D721Med (cell line): ENCODE measurements around the gene TSPEAR.
"Not testable (repeated sequence)": the region's sequence is repeated elsewhere in the genome, so short reads cannot be mapped to it uniquely, and the experiment has no call there.

Source experiments
- DNase-seq: peaks from one replicate; pipeline ENCODE4 v3.0.0; 2011; ENCODE audit warnings: low spot score; ENCODE audit not compliant: insufficient read length
- FAIRE-seq: peaks from 2 replicates; lab custom pipeline; 2011; peaks lifted over from hg19 to GRCh38; lab: Jason Lieb, UNC
- TF ChIP-seq, protein P1 (sequence below): IDR thresholded peaks from 2 replicates; pipeline ENCODE4 v1.5.1; 2012; ENCODE audit warnings: mild to moderate bottlenecking, control low read depth; ENCODE audit not compliant: insufficient read depth; ENCODE audit errors: missing control alignments

TSPEAR gene

DNA sequence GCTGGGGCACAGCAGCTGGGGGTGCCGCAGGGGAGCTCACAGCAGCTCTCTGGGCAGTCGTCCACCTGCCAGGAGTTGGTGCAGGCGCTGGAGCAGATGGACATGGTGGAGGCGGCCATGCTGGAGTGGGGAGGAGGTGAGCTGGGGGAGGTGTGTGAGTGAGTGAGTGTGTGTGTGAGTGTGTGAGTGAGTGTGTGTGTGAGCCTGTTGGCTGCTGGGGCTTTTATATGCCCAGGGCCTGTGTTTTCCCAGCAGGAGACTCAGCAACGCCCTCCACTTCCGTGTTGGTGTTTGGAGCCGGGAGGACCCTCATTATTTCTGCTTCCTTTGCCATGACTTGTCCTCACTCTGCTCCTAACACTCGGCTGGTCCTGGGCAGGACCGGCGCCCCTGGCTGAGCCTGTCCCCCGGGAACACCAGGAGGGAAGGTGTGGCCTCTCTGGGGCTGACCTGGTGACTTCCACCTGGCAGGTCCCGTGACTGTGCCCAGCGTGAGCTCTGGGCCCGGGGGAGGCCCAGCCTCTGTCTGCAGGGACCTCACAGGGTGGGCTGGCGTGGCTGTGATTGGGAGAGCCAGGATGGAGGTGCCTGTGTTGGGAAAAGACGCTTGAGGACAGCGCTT, 159.9 kb downstream of the TSPEAR start, which contains the start of gene KRTAP10-2:
TSS of gene KRTAP10-2 (minus strand) at position 166 of the 622 bp plus-strand sequence. CDS start at position 119, 47 bp downstream.
- FAIRE-seq (no peak), DNase-seq (no peak)
- TF ChIP-seq, protein P1, sequence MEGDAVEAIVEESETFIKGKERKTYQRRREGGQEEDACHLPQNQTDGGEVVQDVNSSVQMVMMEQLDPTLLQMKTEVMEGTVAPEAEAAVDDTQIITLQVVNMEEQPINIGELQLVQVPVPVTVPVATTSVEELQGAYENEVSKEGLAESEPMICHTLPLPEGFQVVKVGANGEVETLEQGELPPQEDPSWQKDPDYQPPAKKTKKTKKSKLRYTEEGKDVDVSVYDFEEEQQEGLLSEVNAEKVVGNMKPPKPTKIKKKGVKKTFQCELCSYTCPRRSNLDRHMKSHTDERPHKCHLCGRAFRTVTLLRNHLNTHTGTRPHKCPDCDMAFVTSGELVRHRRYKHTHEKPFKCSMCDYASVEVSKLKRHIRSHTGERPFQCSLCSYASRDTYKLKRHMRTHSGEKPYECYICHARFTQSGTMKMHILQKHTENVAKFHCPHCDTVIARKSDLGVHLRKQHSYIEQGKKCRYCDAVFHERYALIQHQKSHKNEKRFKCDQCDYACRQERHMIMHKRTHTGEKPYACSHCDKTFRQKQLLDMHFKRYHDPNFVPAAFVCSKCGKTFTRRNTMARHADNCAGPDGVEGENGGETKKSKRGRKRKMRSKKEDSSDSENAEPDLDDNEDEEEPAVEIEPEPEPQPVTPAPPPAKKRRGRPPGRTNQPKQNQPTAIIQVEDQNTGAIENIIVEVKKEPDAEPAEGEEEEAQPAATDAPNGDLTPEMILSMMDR: no peak

DNA sequence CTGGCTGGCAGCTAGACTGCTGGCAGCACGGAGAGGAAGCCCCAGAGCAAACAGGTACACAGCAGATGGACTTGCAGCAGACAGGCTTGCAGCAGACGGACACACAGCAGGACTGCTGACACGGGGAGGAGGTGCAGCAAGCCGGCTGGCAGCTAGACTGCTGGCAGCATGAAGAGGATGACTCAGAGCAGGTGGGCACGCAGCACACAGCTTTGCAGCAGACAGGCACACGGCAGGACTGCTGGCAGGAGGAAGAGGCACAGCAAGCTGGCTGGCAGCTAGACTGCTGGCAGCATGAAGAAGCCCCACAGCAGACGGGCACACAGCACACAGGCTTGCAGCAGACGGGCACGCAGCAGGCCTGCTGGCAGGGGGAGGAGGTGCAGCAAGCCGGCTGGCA, 160.6 kb downstream of the TSPEAR start:
- no peak for DNase-seq
- FAIRE-seq: no peak
- TF ChIP-seq, protein P1: no peak

DNA sequence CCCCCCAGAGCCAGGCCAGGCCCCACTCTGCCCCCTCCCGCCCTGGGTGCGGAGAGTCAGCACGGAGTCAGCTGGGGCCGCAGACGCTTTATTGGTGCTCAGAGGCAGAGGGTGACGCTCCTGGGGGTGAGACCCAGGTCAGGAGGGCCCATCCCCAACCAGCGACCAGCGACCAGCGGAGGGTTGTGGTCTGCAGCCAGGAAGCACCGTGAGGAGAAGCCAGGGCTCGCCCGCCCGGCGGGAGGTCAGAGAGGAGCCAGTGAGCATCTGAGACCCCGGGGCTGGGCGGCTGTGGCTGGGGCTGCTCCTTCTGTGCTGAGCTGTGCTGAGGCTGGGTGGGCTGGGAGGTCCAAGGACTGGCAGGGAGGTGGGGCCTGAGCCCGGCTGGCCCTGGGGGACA, 161.1 kb downstream of the TSPEAR start:
- DNase-seq, FAIRE-seq: not testable (repeated sequence)

DNA sequence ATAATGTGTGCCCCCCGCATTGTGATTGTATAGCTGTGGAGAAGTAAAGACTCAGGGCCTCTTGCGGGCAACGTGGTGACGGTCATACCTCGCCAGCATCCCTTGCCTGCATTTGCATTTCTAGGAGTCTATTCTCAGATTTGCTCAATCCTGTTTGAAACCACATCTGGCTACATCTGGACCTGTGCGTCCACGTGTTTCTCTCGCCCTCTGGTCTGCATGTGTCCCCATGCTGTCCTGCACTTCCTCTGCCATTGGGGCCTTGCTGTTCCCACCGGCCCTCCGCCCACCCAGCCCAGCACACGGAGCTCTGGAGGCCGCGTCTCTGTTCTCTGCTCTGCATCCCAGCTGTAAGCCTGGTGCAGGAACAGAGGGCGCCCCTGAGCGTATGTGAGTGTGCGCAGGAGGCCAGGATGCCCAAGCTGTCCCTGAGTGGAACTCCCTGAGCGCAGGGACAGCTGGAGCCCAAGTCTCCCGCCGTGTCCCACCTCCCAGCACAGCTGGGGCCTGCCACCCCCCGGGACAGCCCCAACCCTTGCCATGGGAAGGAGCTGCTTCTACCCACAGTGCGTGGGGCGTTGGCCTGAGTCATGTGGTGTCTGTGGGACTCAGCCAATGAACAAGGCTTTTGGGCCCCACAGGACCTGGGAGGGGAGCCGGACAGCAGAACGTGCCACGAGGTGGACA, 161.7 kb downstream of the TSPEAR start:
- TF ChIP-seq, protein P1: no peak
- FAIRE-seq (no peak), DNase-seq (no peak)

DNA sequence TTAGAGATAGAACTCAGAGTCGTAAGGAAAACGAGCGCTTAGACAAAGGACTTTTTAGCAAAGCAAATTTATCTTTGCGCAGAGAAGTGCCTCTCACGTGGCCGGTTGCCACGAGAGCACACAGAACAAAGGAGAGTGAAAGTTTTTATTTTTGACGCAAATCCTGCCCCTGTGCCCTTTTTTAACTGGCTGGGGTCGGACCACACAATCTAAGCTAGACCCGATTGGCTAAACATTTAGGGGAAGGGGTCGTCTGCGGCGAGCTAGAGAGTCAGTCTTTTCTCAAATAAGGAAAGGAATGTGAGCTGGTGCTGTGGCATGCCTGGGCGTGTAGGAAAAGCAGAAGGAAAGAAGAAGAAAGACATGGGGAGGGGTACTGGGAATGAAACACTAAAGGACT, 162.4 kb downstream of the TSPEAR start:
- TF ChIP-seq, protein P1: no peak
- DNase-seq: no peak
- no peak for FAIRE-seq

DNA sequence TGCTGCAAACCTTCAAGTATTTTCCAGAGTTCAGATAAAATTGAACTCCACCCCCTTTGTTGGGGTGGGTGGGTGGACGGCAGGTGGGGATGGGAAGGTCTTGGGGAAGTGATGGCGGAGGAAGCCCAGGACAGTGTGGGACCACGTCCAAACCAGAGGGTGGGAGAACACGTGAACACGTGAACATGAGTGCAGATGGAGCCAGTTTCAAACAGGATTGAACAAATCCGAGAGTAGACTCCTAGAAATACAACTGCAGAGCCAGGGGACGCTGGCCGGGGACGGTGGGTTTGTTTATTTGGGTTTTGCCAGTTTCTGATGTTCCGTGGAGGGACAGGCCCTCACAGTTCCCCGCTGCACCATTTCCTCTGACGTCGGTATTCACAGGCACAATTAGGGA, 163.0 kb downstream of the TSPEAR start:
- no peak for DNase-seq
- TF ChIP-seq, protein P1: no peak
- no peak for FAIRE-seq

DNA sequence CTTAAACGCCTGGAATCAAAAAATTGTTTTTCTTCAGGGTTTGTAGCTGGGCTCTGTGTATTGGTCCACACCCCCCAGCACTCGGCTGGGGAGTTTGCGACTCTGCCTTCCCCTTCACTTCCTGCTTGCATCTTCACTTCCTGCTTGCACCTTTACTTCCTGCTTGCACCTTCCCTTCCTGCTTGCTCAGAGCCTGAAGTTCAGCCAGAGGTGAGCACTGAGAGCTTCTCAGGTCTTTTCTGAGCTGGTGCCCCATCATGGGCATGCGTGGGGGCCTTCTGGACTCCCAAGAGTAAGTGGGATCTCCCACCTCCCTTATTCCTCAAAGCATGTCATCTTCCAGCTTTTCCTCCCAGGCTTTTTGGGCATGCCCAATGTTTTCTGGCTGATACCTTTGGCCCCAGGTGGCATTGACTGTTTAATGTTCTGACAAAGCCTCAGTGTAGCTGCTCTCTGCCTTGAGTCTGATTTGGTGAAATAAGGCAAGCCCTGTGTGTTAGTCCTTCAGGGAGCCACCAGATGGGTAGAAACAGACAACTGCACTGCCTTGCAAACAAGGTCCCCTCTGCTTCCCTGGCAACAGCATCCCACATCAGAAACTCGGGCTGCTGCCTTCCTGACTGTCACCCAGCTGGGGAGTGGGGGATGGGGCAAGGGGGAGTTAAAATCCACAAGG, 163.6 kb downstream of the TSPEAR start:
- TF ChIP-seq, protein P1: no peak
- no peak for FAIRE-seq
- DNase-seq: no peak
